Nephron progenitor cell (in vitro differentiated cells): ENCODE results near the gene SNURF.

ENCODE experiments used
- DNase-seq: peaks from one replicate; pipeline ENCODE4 v3.0.0; 2021
- H3K27ac Mint-ChIP-seq: 2 replicates; pipeline ENCODE4 v1.8.0; 2021; ENCODE audit warnings: mild to moderate bottlenecking, moderate library complexity, mixed read lengths
- H3K27me3 Mint-ChIP-seq: 2 replicates; pipeline ENCODE4 v1.8.0; 2021; ENCODE audit warnings: mild to moderate bottlenecking, low read depth, mixed read lengths; ENCODE audit not compliant: poor library complexity
- H3K36me3 Mint-ChIP-seq: 2 replicates; pipeline ENCODE4 v1.8.0; 2021; ENCODE audit warnings: low read depth, mixed read lengths
- H3K4me1 Mint-ChIP-seq: 2 replicates; pipeline ENCODE4 v1.8.0; 2021; ENCODE audit warnings: mixed read lengths
- H3K4me3 Mint-ChIP-seq: 2 replicates; pipeline ENCODE4 v1.8.0; 2021; ENCODE audit warnings: mild to moderate bottlenecking, moderate library complexity, mixed read lengths
- H3K9me3 Mint-ChIP-seq: 2 replicates; pipeline ENCODE4 v1.8.0; 2021; ENCODE audit warnings: mild to moderate bottlenecking, moderate library complexity, mixed read lengths
- CTCF ChIP-seq: fragments of 200-600 bp; sonication (generic); IDR thresholded peaks from 2 replicates; pipeline ENCODE4 v1.5.0; 2021; ENCODE audit warnings: antibody characterized with exemption

The SNURF gene

DNA sequence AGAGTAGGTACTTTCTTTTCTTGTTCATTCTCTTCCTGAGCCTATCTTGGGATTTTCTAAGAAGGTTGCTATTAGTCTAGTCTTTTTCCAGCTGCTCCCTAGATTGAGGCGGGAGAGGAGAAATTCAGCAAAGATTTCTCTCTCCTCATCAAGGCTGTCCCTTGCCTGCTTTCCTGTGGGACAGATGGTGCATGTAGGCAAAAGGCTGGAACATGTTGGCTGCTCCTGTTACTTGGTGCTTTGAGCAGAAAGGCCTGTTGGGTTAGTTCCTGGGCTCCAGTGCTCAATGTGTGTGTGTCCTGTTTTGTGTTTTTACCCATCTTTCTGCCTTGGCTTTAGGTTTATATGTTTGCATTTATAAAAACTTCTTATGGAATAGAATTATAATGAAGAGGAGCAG is 9.1 kb upstream of the SNURF start:
- H3K4me3 Mint-ChIP-seq, result no peak overlapping the region
- H3K4me1 Mint-ChIP-seq, result peaks cover 6% of the 10 kb centered on the region
- no peaks in the 10 kb centered on the region for H3K27me3 Mint-ChIP-seq
- no peaks in the 10 kb centered on the region for H3K36me3 Mint-ChIP-seq
- no peak for DNase-seq
- H3K9me3 Mint-ChIP-seq, result peaks cover 20% of the 10 kb centered on the region
- TF ChIP-seq CTCF, result no peak
- H3K27ac Mint-ChIP-seq, result no peak overlapping the region

DNA sequence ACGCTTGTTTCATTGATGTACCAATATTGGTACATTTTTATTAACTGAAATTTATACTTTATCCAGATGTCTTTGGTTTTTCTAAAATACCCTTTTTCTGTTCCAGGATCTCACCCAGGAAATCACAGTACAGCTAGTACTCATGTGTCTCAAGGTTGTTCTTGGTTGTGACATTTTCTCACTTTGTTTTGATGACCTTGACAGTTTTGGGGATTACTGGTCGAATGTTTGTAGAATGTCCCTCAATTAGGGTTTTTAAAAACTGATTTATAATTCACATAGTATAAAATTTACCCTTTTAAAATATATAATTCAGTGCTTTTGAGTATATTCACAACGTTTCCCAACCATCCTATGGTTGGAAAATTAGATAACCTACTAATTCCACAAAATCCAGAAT is 6.3 kb upstream of the SNURF start:
- Mint-ChIP-seq H3K27ac (no peak overlapping the region), H3K27me3 (no peaks in the 10 kb centered on the region), H3K4me3 (no peak overlapping the region), H3K4me1 (peaks cover 8% of the 10 kb centered on the region), H3K36me3 (no peaks in the 10 kb centered on the region), H3K9me3 (peaks cover 22% of the 10 kb centered on the region)
- TF ChIP-seq CTCF, result no peak
- DNase-seq, result no peak

- peaks cover 20% of the 10 kb centered on the region for H3K4me1 Mint-ChIP-seq
- H3K9me3 Mint-ChIP-seq, result peaks cover 65% of the 10 kb centered on the region
Measured at GRCh38 chr15:24955531-24955921, 739 bp downstream of the SNURF start.

GRCh38 chr15:24956111-24956838 is 1.5 kb downstream of the SNURF start:
- TF ChIP-seq CTCF, result no peak
- H3K27ac Mint-ChIP-seq, result peak overlapping the region; percentile 97
- peak; percentile 74 for DNase-seq
- peaks cover 14% of the 10 kb centered on the region for H3K4me1 Mint-ChIP-seq
- H3K36me3 Mint-ChIP-seq, result peaks cover 36% of the 10 kb centered on the region
- H3K27me3 Mint-ChIP-seq, result no peaks in the 10 kb centered on the region
- peak overlapping the region; percentile 92 for H3K4me3 Mint-ChIP-seq
- peaks cover 66% of the 10 kb centered on the region for H3K9me3 Mint-ChIP-seq

More at GRCh38 chr15:24955531-24955921, 739 bp downstream of the SNURF start:
- no peak for TF ChIP-seq CTCF
- Mint-ChIP-seq H3K36me3 (peaks cover 29% of the 10 kb centered on the region), H3K4me3 (peak overlapping the region; percentile 92), H3K27ac (peak overlapping the region; percentile 97), H3K27me3 (no peaks in the 10 kb centered on the region)
- DNase-seq, result peak; percentile 6

DNA sequence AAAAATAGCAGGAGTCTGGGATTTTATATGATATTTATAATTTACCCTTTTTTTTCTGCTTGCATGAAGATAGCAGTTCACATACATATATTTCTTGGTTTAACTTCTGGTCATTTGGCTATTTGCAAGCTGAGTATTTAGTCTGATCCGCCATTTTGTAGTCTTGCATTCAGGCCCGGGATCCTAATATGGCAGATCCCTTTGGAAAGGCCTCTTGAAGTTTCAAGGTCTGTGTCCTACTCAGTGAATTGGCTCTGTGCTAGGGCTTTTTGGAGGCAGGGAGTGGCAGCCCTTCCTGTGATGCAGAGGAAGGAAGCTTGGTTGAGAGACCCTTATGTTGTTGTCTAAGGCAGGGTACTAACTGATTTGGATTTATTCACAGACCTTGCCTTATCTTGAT is 2.9 kb downstream of the SNURF start:
- Mint-ChIP-seq H3K4me1 (peaks cover 12% of the 10 kb centered on the region), H3K27ac (peak overlapping the region; percentile 72), H3K36me3 (peaks cover 51% of the 10 kb centered on the region), H3K4me3 (peak overlapping the region; percentile 92), H3K9me3 (peaks cover 63% of the 10 kb centered on the region), H3K27me3 (no peaks in the 10 kb centered on the region)
- no peak for DNase-seq
- no peak for TF ChIP-seq CTCF

GRCh38 chr15:24961967-24962366 is 7.2 kb downstream of the SNURF start:
- no peak for TF ChIP-seq CTCF
- peaks cover 93% of the 10 kb centered on the region for H3K36me3 Mint-ChIP-seq
- H3K27me3 Mint-ChIP-seq, result peaks cover 3% of the 10 kb centered on the region
- H3K4me1 Mint-ChIP-seq, result peaks cover 5% of the 10 kb centered on the region
- H3K9me3 Mint-ChIP-seq, result peaks cover 73% of the 10 kb centered on the region
- no peak overlapping the region for H3K27ac Mint-ChIP-seq
- no peak overlapping the region for H3K4me3 Mint-ChIP-seq
- no peak for DNase-seq
